Middle frontal gyrus (tissue), 1 donor: Measurements from ENCODE around the gene RBBP8NL.

Experiments
- DNase-seq: peaks from one replicate; pipeline ENCODE4 v3.0.0-alpha.2; 2015; ENCODE audit warnings: low spot score; ENCODE audit errors: extremely low spot score

Gene RBBP8NL, protein sequence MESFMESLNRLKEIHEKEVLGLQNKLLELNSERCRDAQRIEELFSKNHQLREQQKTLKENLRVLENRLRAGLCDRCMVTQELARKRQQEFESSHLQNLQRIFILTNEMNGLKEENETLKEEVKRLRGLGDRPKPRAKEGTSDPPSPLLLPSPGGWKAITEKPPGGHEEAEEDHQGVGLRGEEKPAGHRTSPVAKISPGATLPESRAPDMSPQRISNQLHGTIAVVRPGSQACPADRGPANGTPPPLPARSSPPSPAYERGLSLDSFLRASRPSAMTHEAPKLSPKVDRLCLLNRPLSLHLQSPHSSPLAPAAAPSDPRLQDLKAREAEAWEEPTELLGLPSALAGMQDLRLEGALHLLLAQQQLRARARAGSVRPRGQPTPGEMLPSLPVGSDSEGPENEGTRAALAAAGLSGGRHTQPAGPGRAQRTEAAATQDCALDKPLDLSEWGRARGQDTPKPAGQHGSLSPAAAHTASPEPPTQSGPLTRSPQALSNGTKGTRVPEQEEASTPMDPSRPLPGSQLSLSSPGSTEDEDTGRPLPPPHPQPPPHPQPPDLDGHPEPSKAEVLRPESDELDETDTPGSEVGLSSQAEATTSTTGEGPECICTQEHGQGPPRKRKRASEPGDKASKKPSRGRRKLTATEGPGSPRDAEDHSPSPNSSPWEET

DNA sequence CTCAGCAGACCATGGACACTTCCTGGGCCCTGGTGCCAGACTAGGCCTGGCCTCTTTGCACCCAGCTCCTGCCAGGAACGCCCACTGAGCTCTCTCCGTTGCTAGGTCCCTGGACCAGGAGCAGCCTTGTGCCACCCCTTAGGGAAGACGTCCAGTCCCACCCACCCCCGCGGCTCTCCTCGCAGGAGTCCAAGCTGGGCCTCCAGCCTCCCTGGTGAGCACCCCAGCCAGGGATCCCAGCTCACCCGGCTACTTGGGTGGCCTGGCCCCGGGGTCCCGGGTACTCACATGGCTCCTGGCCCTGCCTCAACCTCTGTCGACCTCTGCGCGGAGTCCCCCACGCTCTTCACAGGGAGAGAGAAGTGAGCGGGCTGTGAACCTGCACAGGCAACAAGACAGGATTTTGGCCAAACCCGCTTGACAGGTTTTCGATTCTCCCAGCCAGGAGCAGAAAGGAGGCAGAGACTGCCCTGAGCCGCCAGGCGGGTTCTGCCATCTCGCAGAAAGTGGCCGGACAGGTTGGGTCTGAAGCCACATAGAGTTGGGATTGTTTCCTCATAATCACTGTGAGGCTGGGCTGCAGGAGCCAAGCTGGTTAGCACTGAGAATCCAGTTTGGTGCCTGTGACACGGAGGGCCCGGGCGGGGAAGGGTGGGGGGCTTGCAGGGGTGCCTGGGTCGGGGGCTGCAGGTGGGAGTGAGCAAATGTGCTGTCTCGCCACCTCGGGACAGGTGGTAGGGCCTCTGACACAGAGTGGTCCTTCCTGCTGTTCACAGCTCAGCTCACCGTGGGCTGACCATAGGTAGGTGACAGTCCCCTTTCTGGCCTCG is at the start of gene RBBP8NL:
Gene RBBP8NL, minus strand, starts transcription at position 368 of the 830 bp plus-strand sequence. CDS start 7,892 bp downstream, outside the sequence.
- no peak for DNase-seq

DNA sequence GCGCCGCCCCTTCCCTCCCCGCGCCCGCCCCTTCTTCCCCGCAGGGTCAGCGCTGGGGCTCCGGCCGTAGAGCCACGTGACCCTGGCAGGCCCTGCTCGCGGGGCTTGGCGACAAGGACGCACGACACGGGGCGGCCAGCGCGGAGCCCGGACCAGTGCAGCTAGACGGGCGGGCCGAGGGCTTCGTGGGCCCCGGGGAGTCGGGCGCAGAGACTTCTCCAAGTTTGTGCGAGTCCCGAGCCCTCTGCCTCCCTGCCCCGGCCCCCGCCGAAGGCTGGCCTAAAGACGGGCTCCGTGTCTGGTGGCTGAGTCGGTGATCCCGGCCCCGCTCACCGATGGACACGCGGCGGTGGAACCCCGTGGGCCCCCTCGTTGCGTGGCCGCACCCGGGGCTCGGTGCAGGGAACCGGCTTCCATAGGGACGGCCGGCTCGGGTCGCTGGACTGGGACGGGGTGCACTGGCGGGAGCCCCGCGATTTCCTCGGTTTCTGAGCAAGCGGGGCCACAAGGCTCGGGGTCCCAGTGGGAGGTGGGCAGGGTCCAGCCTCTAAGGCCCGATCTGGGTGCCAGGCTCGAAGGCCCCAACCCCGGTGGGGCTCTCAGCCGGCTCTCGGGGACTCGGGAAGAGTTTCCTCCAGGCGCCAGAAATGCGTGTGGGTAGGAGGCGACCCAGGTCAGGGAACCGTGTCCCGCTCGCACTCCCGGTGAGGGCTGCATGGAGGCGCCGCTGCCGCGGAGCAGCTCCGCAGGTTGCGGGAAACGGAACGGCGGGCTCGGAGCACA is 48.9 kb upstream of the RBBP8NL start:
- DNase-seq = no peak

DNA sequence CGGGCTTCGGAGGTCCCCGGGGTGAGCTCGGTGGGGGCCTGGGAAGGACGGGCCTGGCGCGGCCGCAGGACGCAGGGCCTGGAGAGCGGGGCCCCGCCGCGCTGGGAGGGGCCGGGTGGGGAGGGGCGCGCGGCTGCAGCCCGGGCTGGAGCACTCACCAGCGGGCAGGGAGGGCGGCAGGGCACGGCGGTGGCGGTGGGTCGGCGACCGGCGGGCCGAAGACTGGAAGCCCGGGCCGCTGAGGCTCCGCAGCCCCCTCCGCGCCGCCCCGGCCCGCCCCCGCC is 48.4 kb upstream of the RBBP8NL start, which contains the start of gene GATA5:
Gene GATA5, minus strand, starts transcription at position 224 of the 284 bp plus-strand sequence. CDS start 474 bp downstream, outside the sequence.
- DNase-seq = no peak

DNA sequence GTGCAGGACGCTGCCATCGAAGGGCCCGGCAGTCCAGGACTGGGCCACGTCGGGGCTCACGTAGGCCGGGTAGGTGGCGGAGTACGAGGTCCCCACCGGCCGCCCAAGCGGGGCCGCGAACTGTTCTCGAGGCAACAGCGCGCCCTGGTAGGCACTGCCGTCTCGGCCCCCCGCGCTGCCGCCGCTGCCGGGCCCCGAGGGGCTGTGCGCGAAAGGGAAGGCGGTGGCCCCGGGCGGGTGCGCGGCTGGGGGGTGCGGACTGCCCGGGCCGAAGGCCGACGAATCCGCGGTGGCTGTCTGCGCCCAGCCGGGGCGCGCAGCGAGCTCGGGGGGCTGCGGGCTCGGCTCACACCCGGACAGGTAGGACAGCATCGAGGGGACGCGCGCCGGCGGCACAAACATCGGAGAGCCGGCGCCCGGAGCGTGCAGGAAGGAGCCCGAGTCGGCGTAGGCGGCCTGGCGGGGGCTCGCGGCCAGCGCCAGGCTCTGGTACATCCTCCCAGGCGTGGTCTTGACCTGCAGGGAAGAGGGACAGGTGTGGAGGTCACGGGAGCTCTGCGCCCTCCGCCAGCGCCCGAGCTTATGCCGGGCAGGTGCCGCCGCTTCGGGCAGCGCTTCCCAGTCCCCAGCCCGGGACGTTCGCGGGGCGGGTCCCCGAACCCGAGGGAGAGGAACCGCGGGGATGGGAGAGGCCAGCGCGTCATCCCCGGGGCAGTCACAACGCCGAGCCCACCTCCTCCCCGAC is 47.9 kb upstream of the RBBP8NL start:
- DNase-seq = no peak

DNA sequence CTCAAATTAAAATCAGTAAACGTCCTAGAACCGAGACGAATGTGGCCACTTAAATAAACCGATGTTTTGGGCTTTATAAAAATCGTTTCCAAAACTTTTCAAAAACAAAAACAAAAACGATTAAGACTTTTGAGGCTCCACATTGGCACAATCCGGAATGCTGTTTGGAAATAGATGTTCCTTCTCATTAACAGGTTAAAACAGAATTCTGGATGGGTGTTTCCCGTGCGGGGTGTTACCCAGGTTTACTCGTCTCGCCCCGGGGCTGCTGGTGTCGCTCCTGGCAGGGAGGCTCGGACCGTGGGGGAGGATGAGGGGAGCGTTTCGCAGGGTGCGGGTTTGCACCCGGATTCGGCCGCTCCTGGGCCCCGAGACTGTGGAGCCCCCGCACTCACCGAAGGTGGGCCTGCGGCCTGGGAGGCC is 47.3 kb upstream of the RBBP8NL start:
- no peak for DNase-seq

DNA sequence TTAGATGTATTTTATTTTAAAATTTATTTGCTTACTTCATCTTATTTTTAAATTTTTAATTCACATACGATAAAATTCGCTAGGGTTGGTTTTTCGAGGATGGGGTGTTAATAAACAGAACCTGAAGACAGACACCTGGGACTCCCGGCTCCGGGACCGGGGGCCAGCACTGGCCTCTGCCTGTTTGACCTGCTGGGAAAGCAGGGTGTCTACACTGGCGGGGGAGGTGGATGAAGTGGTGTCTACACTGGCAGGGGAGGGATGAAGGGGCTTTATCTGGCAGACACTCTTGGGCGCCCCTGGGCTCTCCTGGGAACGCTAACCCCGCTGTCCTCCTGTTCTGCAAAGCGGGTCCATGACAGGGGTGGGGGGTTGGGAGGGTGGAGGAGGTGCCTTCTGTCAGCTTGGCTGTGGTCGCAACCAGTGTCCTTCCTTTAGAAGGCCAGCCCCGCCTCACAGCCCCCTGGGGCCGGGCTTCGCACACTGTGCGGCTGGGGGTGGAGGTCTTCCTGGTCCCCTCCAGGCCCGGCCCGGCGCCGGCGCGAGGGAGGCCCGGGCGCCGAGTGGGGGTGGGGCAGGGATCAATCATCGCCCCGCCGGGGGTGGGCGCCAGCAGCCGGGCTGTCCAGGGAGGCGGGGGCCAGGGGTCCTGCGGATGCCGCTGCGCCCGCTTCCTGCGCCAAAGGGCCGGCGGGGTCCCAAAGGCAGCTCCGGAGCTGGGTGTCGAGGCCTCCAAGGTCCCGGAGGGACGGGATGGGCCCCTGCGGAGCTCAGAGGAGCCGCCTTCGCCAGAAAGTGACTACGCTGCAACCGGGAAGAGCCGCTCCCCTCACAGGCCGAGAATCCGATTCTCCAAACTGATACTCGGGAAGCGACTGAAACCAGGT is 46.6 kb upstream of the RBBP8NL start:
- no peak for DNase-seq

DNA sequence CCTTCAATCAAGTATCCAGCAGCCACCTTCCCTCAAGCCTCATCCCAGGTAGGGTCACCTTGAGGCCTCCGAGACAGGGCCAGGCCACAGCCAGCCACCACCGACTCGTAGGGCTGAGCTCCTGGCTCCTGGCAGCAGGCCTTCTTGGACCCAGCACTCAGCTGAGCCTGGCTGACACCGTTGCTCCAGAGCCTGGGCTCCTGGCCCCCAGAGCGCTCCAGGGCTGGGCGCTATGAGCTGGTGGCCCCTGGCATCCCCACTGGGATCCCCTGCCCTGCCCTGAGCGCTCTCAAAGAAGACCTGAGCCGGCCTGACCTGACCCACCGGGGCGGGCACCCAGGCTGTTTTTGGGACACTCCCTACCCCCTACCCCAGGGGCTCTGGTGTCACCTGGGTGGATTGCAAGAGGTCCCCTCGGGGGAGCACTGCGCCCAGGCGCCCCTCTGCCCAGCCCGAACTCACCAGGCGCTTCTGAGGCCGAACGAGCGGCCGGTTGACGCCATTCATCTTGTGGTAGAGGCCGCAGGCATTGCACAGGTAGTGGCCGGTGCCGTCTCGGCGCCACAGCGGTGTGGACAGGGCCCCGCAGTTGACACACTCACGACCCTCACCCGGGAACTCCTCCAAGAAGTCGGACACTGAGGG is 45.7 kb upstream of the RBBP8NL start:
- no peak for DNase-seq

DNA sequence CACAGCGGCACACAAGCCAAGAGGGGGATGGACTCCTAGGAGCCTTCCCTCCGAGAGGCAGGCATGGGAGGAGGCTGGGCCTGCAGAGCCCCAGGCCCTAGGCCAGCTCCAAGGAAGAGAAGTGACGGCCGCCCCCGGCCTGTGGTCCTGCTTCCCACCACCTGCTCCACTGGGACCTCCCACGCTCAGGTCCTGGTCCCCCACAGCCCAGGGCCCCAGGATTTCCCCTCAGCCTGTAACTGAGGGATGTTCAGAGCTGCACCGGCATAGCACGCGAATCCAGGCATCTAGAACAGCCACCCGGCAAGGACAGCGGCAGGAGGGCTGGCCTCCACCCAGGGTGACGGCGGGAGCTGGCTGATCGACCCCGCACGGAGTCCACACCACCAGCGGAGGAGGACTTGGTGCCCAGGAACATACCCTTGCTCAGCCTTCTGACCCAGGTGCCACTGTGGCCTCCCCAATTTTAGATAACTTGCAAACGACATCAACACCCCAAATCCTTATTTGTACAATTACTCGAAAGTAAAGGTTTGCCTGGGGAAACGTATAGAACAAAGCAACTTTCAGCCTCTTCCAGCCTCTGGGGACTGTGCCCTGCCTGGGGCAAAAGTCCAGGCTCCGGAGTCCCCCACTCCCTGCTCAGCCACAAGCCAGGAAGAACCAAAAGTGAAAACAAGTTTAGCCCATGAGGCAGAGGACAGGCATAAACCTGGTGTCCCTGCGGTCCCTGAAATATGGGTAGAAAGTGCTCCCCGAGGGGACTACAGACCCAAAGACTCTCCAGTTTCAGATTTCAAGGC is 45.0 kb upstream of the RBBP8NL start:
- no peak for DNase-seq

DNA sequence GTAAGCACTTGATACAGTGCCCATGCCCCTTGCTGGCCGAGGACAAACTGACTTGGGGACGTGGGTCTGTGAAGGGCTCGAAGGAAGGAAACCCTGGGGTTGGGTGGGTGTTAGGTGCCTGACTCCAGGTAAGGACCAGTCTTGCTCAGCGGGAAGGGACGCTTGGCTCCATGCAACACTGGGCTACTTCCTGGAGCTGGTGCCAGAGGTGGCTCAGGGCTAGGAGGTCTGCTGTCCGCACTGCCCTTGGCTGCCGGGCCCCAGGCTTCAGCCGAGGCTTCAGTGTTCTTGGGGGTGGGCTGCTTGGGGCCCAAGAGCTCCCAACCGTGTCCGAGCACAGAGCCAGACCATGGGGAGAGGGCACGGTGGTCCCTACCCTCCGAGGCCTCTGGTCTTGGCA is 43.1 kb upstream of the RBBP8NL start:
- DNase-seq = no peak

DNA sequence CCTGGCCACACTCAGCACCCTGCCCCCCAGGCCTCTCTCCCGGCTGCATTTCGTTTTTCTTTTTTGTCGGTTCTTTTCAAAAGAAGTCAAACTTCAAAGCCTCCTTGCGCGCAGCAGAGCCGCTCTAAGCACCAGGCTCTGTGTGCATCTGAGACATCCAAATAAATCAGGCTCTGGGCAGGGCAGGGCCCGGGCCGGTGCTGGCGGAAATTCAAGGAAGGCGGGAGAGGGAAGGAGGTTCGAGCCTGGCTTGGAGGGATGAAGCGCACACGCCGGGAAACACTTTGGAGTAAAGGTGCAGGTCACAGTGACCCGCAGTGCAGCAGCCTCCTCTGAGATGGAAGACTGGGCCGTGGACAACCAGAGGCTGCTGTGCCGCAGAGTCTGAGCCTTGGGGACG is 42.7 kb upstream of the RBBP8NL start:
- no peak for DNase-seq

DNA sequence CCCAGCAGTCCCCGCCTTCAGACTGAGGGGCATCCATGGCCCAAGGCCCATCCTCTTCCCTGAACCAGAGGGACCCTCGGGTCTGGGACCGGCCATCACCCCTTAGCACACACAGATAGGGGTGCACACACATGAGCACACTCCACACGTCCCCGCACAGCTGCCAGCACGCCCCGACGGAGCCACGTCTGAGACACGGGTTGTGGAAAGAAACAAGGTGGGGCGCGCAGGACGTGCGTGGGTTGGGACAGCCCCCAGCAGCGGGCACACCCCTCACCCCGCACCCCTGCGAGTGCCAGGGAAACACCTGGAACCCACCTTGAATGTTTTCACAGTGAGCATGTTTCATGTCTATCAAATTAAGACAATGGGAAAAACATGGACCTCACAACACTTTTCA is 42.0 kb upstream of the RBBP8NL start:
- no peak for DNase-seq

DNA sequence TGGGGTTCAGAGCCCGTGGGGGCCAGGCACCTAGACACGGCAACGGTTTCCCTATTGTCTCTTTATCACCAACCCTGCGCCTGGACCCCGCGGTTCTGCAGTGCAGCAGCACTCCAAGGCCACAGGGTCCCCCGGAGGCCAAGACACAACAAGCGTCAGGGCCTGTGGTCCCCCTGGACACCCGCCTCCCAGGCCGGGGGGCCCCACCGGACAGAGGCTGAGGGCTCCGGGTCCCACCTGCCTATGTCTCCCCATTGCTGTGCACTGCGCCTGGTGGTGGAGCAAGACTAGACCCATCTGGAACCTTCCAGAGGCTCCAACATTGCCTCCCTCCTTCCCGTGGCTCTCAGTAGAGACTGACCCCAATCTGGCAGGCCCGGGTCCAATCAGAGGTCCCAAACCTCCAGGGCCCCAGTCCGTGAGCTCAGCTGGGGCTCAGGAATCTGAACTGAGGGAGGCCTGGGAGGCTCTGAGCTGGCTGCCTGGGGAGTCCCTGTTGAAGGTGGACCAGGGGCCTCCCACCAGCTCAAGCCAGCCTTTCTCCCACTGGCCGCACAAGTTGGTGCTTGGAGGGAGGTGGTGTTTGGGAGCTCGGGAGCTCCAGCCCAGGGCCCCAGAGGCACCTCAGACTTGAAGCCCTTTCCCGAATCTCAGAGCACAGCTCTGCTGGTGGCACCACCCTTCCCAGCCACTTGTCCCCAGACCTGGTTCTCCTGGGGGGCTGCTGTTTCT is 39.6 kb upstream of the RBBP8NL start:
- no peak for DNase-seq

DNA sequence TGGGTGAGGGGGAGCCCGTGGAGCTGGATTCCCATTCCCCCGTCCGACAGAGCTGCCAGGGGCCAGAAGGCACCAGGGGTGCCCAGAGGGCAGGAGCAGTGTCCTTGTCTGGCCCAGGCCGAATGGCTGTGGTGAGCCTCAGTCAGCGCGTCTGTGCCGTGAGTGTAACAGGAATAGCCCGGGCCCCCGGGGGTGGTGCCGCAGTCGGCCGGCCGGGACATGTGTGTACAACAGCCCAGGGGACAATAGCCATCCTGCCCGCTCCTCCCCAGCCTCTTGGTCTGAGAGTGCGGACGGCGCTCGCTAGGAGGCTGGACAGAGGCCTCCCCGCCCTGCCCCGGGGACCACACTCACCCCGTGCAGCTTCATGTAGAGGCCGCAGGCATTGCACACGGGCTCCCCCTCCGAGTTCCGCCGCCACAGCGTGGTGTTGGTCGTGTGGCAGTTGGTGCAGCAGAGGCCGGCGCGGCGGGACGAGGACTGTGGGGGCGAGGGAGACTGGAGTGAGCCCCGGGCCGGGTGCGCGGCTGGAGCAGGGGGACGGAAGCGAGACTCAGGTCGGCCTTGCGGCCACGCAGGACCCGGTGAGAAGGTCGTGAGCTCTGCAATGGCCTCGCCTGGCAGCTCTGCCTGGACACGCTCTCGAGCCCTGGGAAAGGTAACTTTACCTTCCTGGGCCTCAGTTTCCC is 38.9 kb upstream of the RBBP8NL start:
- DNase-seq = no peak

DNA sequence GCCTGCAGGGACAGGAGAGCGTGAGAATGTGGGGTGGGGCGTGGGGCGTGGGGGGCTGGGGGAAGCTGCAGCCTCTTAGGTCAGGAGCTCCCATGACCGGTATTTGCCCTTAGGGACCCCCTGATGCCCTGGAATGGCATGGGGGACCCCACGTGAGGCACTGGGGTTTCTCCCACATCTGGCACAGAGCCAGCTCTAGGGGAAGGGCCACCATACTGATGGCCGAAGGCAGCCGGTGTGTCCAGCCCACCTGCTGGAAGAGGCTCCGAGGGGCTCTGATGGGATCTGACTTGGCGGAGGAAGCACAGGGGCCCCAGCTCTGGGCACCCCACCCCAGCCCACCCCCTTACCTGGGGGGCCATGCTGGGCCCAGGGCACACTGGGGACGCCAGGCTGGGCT is 37.7 kb upstream of the RBBP8NL start:
- DNase-seq = no peak

DNA sequence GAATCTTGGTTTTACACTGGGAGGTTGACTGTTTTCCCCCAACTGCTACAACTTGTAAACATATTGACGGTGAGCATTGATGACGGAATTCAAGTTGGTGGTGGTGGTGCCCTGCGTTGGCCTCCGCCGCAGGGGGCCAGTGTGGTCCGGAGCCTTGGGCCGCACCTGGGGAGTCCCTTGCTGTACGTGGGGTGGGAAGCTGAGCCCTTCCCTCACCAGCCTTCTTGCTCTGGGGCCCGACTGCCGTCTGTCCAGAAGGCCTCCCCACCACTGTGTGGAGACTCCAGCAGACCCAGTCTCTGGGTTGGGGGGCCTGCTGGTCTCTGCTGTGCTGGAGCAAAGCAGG is 37.1 kb upstream of the RBBP8NL start:
- no peak for DNase-seq

DNA sequence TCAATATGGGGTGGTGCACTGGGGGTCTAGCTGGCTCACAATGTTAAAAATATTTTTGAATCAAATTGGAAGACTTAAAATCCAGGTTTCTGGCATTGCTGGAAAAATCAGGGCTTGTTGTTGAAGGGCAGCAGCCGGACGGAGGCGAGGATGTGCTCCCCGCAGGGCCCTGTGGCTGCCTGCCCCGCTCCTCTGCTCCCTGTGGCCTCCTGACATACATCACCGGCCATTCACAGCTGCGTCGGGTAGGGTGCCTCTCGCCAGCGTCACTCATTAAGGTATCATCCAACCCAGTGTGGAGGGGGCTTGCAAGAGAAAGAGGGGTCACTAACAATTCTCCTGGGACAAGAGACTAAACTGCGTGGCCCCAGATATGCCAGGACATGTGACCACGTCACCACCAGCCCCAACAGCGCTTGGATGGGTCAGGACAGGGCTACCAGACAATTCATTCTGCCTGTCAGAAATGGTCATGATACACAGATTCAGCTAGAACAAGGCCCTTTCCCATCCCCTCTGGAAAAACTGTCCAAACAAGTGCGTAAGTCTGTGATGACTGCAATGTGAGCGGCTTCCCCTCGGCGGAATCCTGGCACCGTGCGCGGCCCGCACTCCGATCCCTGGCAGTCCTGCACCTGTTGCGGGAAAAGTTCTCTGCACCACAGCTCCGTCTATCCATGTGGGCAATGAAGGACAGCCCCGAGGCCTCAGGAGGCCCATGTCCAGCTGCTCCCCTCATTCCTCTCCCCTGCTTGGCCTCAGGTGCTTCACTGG is 36.5 kb upstream of the RBBP8NL start:
- DNase-seq = no peak
